ENCODE data around the gene UBE2I.

UBE2I gene

GRCh38 chr16:1285669-1286512, 23.5 kb upstream of the UBE2I start:
- Histone ChIP-seq H3K79me2 (ENCODE audit: insufficient read depth, low read length) (no peaks in the 10 kb centered on the region), H3K36me3 (ENCODE audit: insufficient read depth, low read length) (no peaks in the 10 kb centered on the region), H3K4me2 (ENCODE audit: insufficient read depth, low read length) (no peak overlapping the region), H3K4me3 (ENCODE audit: low read depth in 1 of 2, low read length in 2 of 2) (no peak overlapping the region), H3K9me3 (ENCODE audit: insufficient read depth, low read length, severe bottlenecking) (no peaks in the 10 kb centered on the region), H3K27ac (ENCODE audit: low read length) (no peak overlapping the region), H3K4me1 (ENCODE audit: insufficient read depth, low read length) (no peaks in the 10 kb centered on the region), H3K27me3 (ENCODE audit: insufficient read depth, low read length, poor library complexity) (no peaks in the 10 kb centered on the region), H2AFZ (ENCODE audit: low read depth, low read length) (no peak overlapping the region), H3K9ac (ENCODE audit: low read depth, low read length) (no peak overlapping the region), H4K20me1 (ENCODE audit: insufficient read depth, low read length) (no peaks in the 10 kb centered on the region)
- TF ChIP-seq EZH2 (IDR thresholded peaks at IDR 0.05; ENCODE audit: borderline replicate concordance, low read depth, low read length, severe bottlenecking), result no peak
- no peak for TF ChIP-seq CTCF (IDR thresholded peaks at IDR 0.05; ENCODE audit: borderline replicate concordance, extremely low read depth, low read length, poor library complexity, severe bottlenecking)
- ATAC-seq (ENCODE audit: insufficient read depth, low read depth) (no peak), DNase-seq (no peak)

DNA sequence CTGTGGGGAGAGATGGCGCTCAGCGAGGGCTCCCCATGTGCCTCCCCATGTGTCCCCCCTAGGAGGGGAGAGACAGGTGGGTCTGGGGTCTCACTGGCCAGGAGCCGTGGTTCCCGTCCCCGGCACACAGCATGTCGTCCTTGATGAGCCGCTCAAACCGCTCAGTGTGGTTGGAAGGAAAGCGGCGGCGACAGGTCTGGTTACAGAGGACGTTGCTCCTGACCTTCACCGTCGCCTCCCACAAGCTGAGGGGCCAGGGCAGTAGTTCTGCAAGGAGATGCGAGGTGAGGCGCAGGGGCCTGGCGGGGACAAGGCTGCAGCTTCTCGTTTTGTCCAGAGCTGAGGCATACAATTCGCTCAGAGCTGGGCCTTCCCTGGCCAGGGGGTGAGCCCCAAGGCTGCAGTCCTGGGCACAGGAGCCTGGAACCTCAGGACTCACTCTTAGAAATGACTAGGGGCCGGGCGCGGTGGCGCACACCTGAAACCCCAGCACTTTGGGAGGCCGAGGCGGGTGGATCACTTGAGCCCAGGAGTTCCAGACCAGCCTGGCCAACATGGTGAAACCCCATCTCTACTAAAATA, 22.8 kb upstream of the UBE2I start:
- Histone ChIP-seq H3K27ac (ENCODE audit: low read length) (no peak overlapping the region), H3K79me2 (ENCODE audit: insufficient read depth, low read length) (no peaks in the 10 kb centered on the region), H3K4me1 (ENCODE audit: insufficient read depth, low read length) (no peaks in the 10 kb centered on the region), H3K4me3 (ENCODE audit: low read depth in 1 of 2, low read length in 2 of 2) (no peak overlapping the region), H2AFZ (ENCODE audit: low read depth, low read length) (no peak overlapping the region), H3K9ac (ENCODE audit: low read depth, low read length) (no peak overlapping the region), H3K36me3 (ENCODE audit: insufficient read depth, low read length) (no peaks in the 10 kb centered on the region), H3K27me3 (ENCODE audit: insufficient read depth, low read length, poor library complexity) (no peaks in the 10 kb centered on the region), H4K20me1 (ENCODE audit: insufficient read depth, low read length) (no peaks in the 10 kb centered on the region), H3K9me3 (ENCODE audit: insufficient read depth, low read length, severe bottlenecking) (no peaks in the 10 kb centered on the region), H3K4me2 (ENCODE audit: insufficient read depth, low read length) (no peak overlapping the region)
- ATAC-seq (ENCODE audit: insufficient read depth, low read depth) (no peak), DNase-seq (no peak)
- TF ChIP-seq CTCF (IDR thresholded peaks at IDR 0.05; ENCODE audit: borderline replicate concordance, extremely low read depth, low read length, poor library complexity, severe bottlenecking), result no peak
- no peak for TF ChIP-seq EZH2 (IDR thresholded peaks at IDR 0.05; ENCODE audit: borderline replicate concordance, low read depth, low read length, severe bottlenecking)

- Histone ChIP-seq H3K4me2 (ENCODE audit: insufficient read depth, low read length) (no peak overlapping the region), H3K9me3 (ENCODE audit: insufficient read depth, low read length, severe bottlenecking) (no peaks in the 10 kb centered on the region), H2AFZ (ENCODE audit: low read depth, low read length) (no peak overlapping the region), H3K79me2 (ENCODE audit: insufficient read depth, low read length) (no peaks in the 10 kb centered on the region), H3K27me3 (ENCODE audit: insufficient read depth, low read length, poor library complexity) (no peaks in the 10 kb centered on the region), H3K27ac (ENCODE audit: low read length) (no peak overlapping the region), H3K4me3 (ENCODE audit: low read depth in 1 of 2, low read length in 2 of 2) (no peak overlapping the region), H3K36me3 (ENCODE audit: insufficient read depth, low read length) (no peaks in the 10 kb centered on the region), H4K20me1 (ENCODE audit: insufficient read depth, low read length) (no peaks in the 10 kb centered on the region), H3K4me1 (ENCODE audit: insufficient read depth, low read length) (no peaks in the 10 kb centered on the region), H3K9ac (ENCODE audit: low read depth, low read length) (no peak overlapping the region)
- ATAC-seq (ENCODE audit: insufficient read depth, low read depth), result no peak
- DNase-seq, result no peak
- no peak for TF ChIP-seq EZH2 (IDR thresholded peaks at IDR 0.05; ENCODE audit: borderline replicate concordance, low read depth, low read length, severe bottlenecking)
- no peak for TF ChIP-seq CTCF (IDR thresholded peaks at IDR 0.05; ENCODE audit: borderline replicate concordance, extremely low read depth, low read length, poor library complexity, severe bottlenecking)
These were observed 21.3 kb upstream of the UBE2I start for GRCh38 chr16:1287982-1288670.
